CD14-positive monocyte (primary cell): ENCODE data around the gene ATG13. TPM values are rescaled to one million over a fixed set of nuclear protein-coding genes. Genes with fewer than 3 reads are reported as not detected.

Experiments used
- DNase-seq, 3 donors: peaks; one replicate each; pipeline ENCODE4 v3.0.0-alpha.2; 2011 to 2022
- H2AFZ ChIP-seq: 2 replicates; pipeline ENCODE4 v1.6.0; 2012; ENCODE audit warnings: mild to moderate bottlenecking, low read depth, low read length, inconsistent platforms; ENCODE audit not compliant: insufficient read depth, poor library complexity, severe bottlenecking
- H3K27ac ChIP-seq, 2 donors: 1 replicate in 1 of 2; 2 replicates in 1 of 2; pipeline ENCODE4 v1.5.1; 2012 to 2013; ENCODE audit warnings: low read length in 2 of 2, control low read depth in 1 of 2, inconsistent platforms in 1 of 2, low read depth in 1 of 2, mild to moderate bottlenecking in 1 of 2
- H3K27me3 ChIP-seq, 2 donors: one replicate each; pipeline versions ENCODE4 v1.6.0 to v1.6.1; 2011 to 2013; ENCODE audit warnings: low read length in 2 of 2; ENCODE audit not compliant: control insufficient read depth in 2 of 2, insufficient read depth in 2 of 2
- H3K36me3 ChIP-seq, 2 donors: replicated peaks in 1 of 2; 1 replicate in 1 of 2; 2 replicates in 1 of 2; pipeline versions ENCODE4 v1.5.1 to v1.6.1; 2012 to 2013; ENCODE audit warnings: low read length in 2 of 2, control low read depth in 1 of 2, inconsistent platforms in 1 of 2, mild to moderate bottlenecking in 1 of 2; ENCODE audit not compliant: insufficient read depth in 2 of 2, control insufficient read depth in 1 of 2
- H3K4me1 ChIP-seq, 2 donors: 1 replicate in 1 of 2; 2 replicates in 1 of 2; pipeline versions ENCODE4 v1.5.1 to v1.6.1; 2012 to 2013; ENCODE audit warnings: low read length in 2 of 2, control low read depth in 1 of 2, inconsistent platforms in 1 of 2, mild to moderate bottlenecking in 1 of 2, moderate library complexity in 1 of 2; ENCODE audit not compliant: insufficient read depth in 2 of 2, control insufficient read depth in 1 of 2
- H3K4me2 ChIP-seq: replicated peaks from 2 replicates; pipeline ENCODE3; 2012; ENCODE audit warnings: low read length, moderate library complexity, mild to moderate bottlenecking; ENCODE audit not compliant: poor library complexity, severe bottlenecking; ENCODE audit errors: extremely low read depth
- H3K4me3 ChIP-seq, 3 experiments: fragments of 200-600 bp in 1 of 3; sonication (generic) in 1 of 3; replicated peaks in 1 of 3; 1 replicate in 2 of 3; 2 replicates in 1 of 3; pipeline ENCODE4 v1.5.1; 2011 to 2013; ENCODE audit warnings: low read length in 3 of 3, mild to moderate bottlenecking in 3 of 3, control low read depth in 2 of 3, low read depth in 2 of 3, inconsistent platforms in 1 of 3, moderate library complexity in 1 of 3
- H3K79me2 ChIP-seq: 2 replicates; pipeline ENCODE4 v1.6.0; 2012; ENCODE audit warnings: mild to moderate bottlenecking, control low read depth, inconsistent platforms, low read length, moderate library complexity; ENCODE audit not compliant: insufficient read depth
- H3K9ac ChIP-seq: 2 replicates; pipeline ENCODE4 v1.6.0; 2017; ENCODE audit warnings: low read length, mild to moderate bottlenecking; ENCODE audit not compliant: insufficient read depth, poor library complexity, severe bottlenecking
- H3K9me3 ChIP-seq, 2 donors: replicated peaks in 1 of 2; 1 replicate in 1 of 2; 2 replicates in 1 of 2; pipeline versions ENCODE4 v1.5.1 to v1.6.1; 2012 to 2013; ENCODE audit warnings: low read length in 2 of 2, control low read depth in 1 of 2; ENCODE audit not compliant: control insufficient read depth in 1 of 2, insufficient read depth in 1 of 2
- H4K20me1 ChIP-seq: 2 replicates; pipeline ENCODE4 v1.6.0; 2012; ENCODE audit warnings: mild to moderate bottlenecking, low read length, control low read depth, moderate library complexity; ENCODE audit not compliant: insufficient read depth
- H3K27ac Mint-ChIP-seq, 7 donors: one replicate each; pipeline ENCODE4 v1.8.0; 2020; ENCODE audit warnings: mild to moderate bottlenecking in 7 of 7, mixed read lengths in 7 of 7, moderate library complexity in 6 of 7, inconsistent platforms in 2 of 7
- H3K27me3 Mint-ChIP-seq, 3 donors: one replicate each; pipeline ENCODE4 v1.8.0; 2021 to 2022; ENCODE audit warnings: low read depth in 3 of 3, mild to moderate bottlenecking in 3 of 3, mixed read lengths in 3 of 3, moderate library complexity in 3 of 3, inconsistent platforms in 1 of 3
- H3K36me3 Mint-ChIP-seq, 2 donors: one replicate each; pipeline ENCODE4 v1.8.0; 2020; ENCODE audit warnings: mixed read lengths in 2 of 2, inconsistent platforms in 1 of 2, mild to moderate bottlenecking in 1 of 2
- H3K4me1 Mint-ChIP-seq: one replicate; pipeline ENCODE4 v1.8.0; 2020; ENCODE audit warnings: mild to moderate bottlenecking, mixed read lengths
- H3K4me3 Mint-ChIP-seq, 2 donors: one replicate each; pipeline ENCODE4 v1.8.0; 2020; ENCODE audit warnings: mild to moderate bottlenecking in 2 of 2, mixed read lengths in 2 of 2, moderate library complexity in 1 of 2
- H3K9me3 Mint-ChIP-seq, 7 donors: one replicate each; pipeline ENCODE4 v1.8.0; 2020 to 2022; ENCODE audit warnings: mixed read lengths in 7 of 7, mild to moderate bottlenecking in 6 of 7, moderate library complexity in 6 of 7, inconsistent platforms in 2 of 7
- WGBS: methylation state at CpG from one replicate; pipeline ENCODE4 v1.1.5; 2013; ENCODE audit warnings: missing lambda C conversion rate; ENCODE audit not compliant: insufficient coverage; 5-methylcytosine and 5-hydroxymethylcytosine counted together
- intact Hi-C, 2 donors: fragments of 100-400 bp; cut with micrococcal nuclease; formaldehyde crosslinking; loops; one replicate each; pipeline versions ENCODE4 v1.15.0 to v1.15.1; 2023
- polyA plus RNA-seq, 3 donors: library from polyadenylated mRNA; depleted of rRNA in 1 of 3; unstranded in 2 of 3; stranded (reverse) in 1 of 3; fragments of 300-500 nt in 2 of 3; fragments of >200 nt in 1 of 3; fragmentation: Illumina TruSeq in 2 of 3; gene quantifications; 1 replicate in 2 of 3; 2 replicates in 1 of 3; pipeline ENCODE4 v1.2.3, GENCODE V29; 2012 to 2021
- TF ChIP-seq, protein P1 (sequence below): fragments of 200-600 bp; IDR thresholded peaks from one replicate; pipeline ENCODE4 v1.8.0; 2022; ENCODE audit warnings: antibody characterized with exemption, mild to moderate bottlenecking

ATG13 gene
- polyA plus RNA-seq, 3 donors, result 33.7 to 55.5 (median 51.2) TPM

DNA sequence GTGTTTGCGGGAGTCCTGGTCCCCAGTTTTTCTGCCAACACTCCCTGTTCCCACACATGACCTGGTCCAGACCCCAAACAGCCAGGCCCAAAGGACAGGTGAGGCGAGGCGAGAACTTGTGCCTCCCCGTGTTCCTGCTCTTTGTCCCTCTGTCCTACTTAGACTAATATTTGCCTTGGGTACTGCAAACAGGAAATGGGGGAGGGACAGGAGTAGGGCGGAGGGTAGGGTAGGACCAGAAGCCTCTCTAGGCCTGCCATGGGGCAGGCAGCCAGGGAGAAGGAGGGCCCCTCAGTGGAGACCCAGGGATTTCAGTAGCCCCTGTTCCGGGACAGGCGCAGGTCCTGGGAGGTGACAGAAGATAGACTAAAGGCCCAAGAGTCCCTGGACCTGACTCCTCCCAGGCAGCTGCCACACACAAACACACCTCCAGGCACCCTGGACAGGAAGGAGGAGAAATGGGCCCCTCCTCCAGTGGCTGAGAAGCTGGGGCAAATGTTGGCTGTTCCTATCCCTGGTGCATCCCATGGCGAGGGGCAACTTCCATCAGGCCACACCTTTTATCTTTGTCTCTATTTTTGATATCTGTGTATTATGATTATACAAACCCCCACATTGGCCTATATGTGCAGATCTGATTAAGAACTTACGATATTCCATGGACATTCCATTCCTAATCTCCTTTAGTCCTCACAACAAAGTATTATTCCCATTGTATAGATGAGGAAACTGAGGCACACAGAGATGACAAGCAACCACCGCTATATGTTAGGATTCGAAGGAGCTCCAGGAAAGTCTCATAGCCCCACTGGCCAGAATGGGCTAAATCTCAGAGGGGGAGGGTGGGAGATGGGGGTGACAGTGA, 101.0 kb downstream of the ATG13 start:
- H3K27me3 ChIP-seq, result no peaks in the 10 kb centered on the region
- H3K9me3 ChIP-seq, result no peaks in the 10 kb centered on the region
- no peak overlapping the region for H2AFZ ChIP-seq
- no peak overlapping the region for H3K4me3 ChIP-seq
- no peak for DNase-seq
- no peaks in the 10 kb centered on the region for H3K79me2 ChIP-seq
- Mint-ChIP-seq H3K27me3 (peaks cover 0 to 5% (median 3%) of the 10 kb centered on the region in 3 donors), H3K9me3 (peaks cover 0 to 3% (median 0%) of the 10 kb centered on the region in 7 donors), H3K36me3 (no peaks in the 10 kb centered on the region), H3K27ac (no peak overlapping the region), H3K4me3 (no peak overlapping the region), H3K4me1 (peaks cover 6% of the 10 kb centered on the region)
- no peak overlapping the region for H3K9ac ChIP-seq
- H3K27ac ChIP-seq, result no peak overlapping the region
- H3K4me2 ChIP-seq, result no peak overlapping the region
- H3K4me1 ChIP-seq, result no peaks in the 10 kb centered on the region
- no peaks in the 10 kb centered on the region for H3K36me3 ChIP-seq
- no peaks in the 10 kb centered on the region for H4K20me1 ChIP-seq
- TF ChIP-seq, protein P1, sequence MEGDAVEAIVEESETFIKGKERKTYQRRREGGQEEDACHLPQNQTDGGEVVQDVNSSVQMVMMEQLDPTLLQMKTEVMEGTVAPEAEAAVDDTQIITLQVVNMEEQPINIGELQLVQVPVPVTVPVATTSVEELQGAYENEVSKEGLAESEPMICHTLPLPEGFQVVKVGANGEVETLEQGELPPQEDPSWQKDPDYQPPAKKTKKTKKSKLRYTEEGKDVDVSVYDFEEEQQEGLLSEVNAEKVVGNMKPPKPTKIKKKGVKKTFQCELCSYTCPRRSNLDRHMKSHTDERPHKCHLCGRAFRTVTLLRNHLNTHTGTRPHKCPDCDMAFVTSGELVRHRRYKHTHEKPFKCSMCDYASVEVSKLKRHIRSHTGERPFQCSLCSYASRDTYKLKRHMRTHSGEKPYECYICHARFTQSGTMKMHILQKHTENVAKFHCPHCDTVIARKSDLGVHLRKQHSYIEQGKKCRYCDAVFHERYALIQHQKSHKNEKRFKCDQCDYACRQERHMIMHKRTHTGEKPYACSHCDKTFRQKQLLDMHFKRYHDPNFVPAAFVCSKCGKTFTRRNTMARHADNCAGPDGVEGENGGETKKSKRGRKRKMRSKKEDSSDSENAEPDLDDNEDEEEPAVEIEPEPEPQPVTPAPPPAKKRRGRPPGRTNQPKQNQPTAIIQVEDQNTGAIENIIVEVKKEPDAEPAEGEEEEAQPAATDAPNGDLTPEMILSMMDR, result no peak
- no CpG with 5 or more reads among the region's 11 CpGs for WGBS
- intact Hi-C loops, result no loop called here

DNA sequence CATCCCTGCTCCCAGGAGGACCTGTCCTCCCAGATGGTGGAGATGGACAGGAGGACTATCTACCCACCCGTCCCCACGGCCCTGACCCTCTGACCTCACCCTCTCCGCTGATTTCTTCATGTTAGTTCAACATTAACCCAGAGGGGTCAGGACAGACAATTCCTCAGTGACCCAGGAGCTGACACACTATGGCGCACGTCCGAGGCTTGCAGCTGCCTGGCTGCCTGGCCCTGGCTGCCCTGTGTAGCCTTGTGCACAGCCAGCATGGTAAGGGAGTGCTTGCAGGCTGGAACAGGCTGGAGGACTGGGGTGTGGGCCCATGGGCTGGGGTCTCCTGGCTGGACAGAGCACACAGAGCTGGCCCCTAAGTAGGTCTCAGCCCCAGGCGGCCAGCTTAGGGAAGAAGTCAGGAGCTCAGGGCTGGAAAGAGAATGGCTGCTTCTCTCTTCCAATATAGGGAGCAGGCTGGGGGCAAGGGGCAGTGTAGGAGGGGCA, 101.7 kb downstream of the ATG13 start, which contains the start of gene F2:
F2 (plus strand) TSS at position 166 of the 495 bp plus-strand sequence; CDS start at position 189, 23 bp downstream.
- no peaks in the 10 kb centered on the region for H3K27me3 ChIP-seq
- H3K27me3 Mint-ChIP-seq, result peaks cover 0 to 5% (median 3%) of the 10 kb centered on the region in 3 donors
- WGBS, result 97% methylated on average over 6 of the region's 7 CpGs
- no peaks in the 10 kb centered on the region for H3K4me1 ChIP-seq
- H3K4me2 ChIP-seq, result no peak within 1 kb of the TSS
- H3K27ac Mint-ChIP-seq, result no peak within 1 kb of the TSS
- no peaks in the 10 kb centered on the region for H3K79me2 ChIP-seq
- H3K9ac ChIP-seq, result no peak within 1 kb of the TSS
- intact Hi-C loops, result no loop called here
- H3K4me3 Mint-ChIP-seq, result no peak within 1 kb of the TSS
- H3K36me3 Mint-ChIP-seq, result no peaks in the 10 kb centered on the region
- TF ChIP-seq, protein P1, result no peak
- no peak within 1 kb of the TSS for H2AFZ ChIP-seq
- no peak within 1 kb of the TSS for H3K27ac ChIP-seq
- H3K36me3 ChIP-seq, result no peaks in the 10 kb centered on the region
- no peaks in the 10 kb centered on the region for H4K20me1 ChIP-seq
- no peak for DNase-seq
- peaks cover 6% of the 10 kb centered on the region for H3K4me1 Mint-ChIP-seq
- H3K4me3 ChIP-seq, result no peak within 1 kb of the TSS
- peaks cover 0 to 3% (median 0%) of the 10 kb centered on the region in 7 donors for H3K9me3 Mint-ChIP-seq
- H3K9me3 ChIP-seq, result no peaks in the 10 kb centered on the region
